Measurements from ENCODE around the gene CPA4. TPM values are rescaled to one million over a fixed set of nuclear protein-coding genes. Genes with fewer than 3 reads are reported as not detected.

Gene CPA4
- total RNA-seq, 2 donors from 2014 or later, result 9.6 to 10.2 TPM

GRCh38 chr7:130349911-130350782 lies 57.2 kb downstream of the CPA4 start:
- H3K4me3 ChIP-seq, result no peak overlapping the region
- ATAC-seq, result no peak
- 78 to 82% methylated on average over 15 to 16 of the region's 16 CpGs for WGBS, 2 donors

GRCh38 chr7:130350945-130351790 lies 58.2 kb downstream of the CPA4 start:
- Histone ChIP-seq H3K36me3 (replicated peaks in 1 of 2; ENCODE audit: insufficient read depth in 1 of 2, low read depth in 2 of 2) (no peaks in the 10 kb centered on the region), H3K27me3 (no peaks in the 10 kb centered on the region), H3K4me3 (no peak overlapping the region), H3K9me3 (no peaks in the 10 kb centered on the region), H3K4me1 (peaks cover 3% of the 10 kb centered on the region), H3K27ac (no peak overlapping the region)
- intact Hi-C loops (cut with DNase I), result no loop called here
- TF ChIP-seq POLR2A (IDR thresholded peaks at IDR 0.05) (no peak), CTCF (IDR thresholded peaks at IDR 0.05) (no peak)
- DNase-seq, result no peak
- WGBS, 2 donors, result 69 to 77% methylated on average over 15 to 20 of the region's 20 CpGs
- no peak for ATAC-seq

More at GRCh38 chr7:130349911-130350782, 57.2 kb downstream of the CPA4 start:
- DNase-seq, result no peak
- Histone ChIP-seq H3K27ac (no peak overlapping the region), H3K36me3 (replicated peaks in 1 of 2; ENCODE audit: insufficient read depth in 1 of 2, low read depth in 2 of 2) (no peaks in the 10 kb centered on the region), H3K4me1 (no peaks in the 10 kb centered on the region), H3K9me3 (no peaks in the 10 kb centered on the region), H3K27me3 (no peaks in the 10 kb centered on the region)
- intact Hi-C loops (cut with DNase I), result loop anchor here (10.0 kb wide), 1 partner anchor 55 kb away; the partner anchor contains the start of gene CPA4
- TF ChIP-seq POLR2A (IDR thresholded peaks at IDR 0.05) (no peak), CTCF (IDR thresholded peaks at IDR 0.05) (no peak)

- Histone ChIP-seq H3K4me3 (no peak overlapping the region), H3K27ac (no peak overlapping the region), H3K36me3 (replicated peaks in 1 of 2; ENCODE audit: insufficient read depth in 1 of 2, low read depth in 2 of 2) (no peaks in the 10 kb centered on the region), H3K4me1 (peaks cover 9% of the 10 kb centered on the region), H3K27me3 (no peaks in the 10 kb centered on the region), H3K9me3 (no peaks in the 10 kb centered on the region)
- 81 to 94% methylated on average over 5 to 6 of the region's 6 CpGs for WGBS, 2 donors
- intact Hi-C loops (cut with DNase I), result no loop called here
- TF ChIP-seq CTCF (IDR thresholded peaks at IDR 0.05) (no peak), POLR2A (IDR thresholded peaks at IDR 0.05) (no peak)
- DNase-seq (no peak), ATAC-seq (no peak)
Observed at GRCh38 chr7:130351791-130352090, 58.8 kb downstream of the CPA4 start.

- WGBS, 2 donors, result 70 to 71% methylated on average over 20 of the region's 20 CpGs
- Histone ChIP-seq H3K36me3 (replicated peaks in 1 of 2; ENCODE audit: insufficient read depth in 1 of 2, low read depth in 2 of 2) (no peaks in the 10 kb centered on the region), H3K27me3 (no peaks in the 10 kb centered on the region), H3K4me3 (no peak overlapping the region), H3K27ac (peak overlapping the region in 2 of 4 donors; percentile 26 to 28), H3K9me3 (no peaks in the 10 kb centered on the region), H3K4me1 (peaks cover 14% of the 10 kb centered on the region)
- ATAC-seq (no peak), DNase-seq (no peak)
- no peak for TF ChIP-seq CTCF (IDR thresholded peaks at IDR 0.05)
- TF ChIP-seq POLR2A (IDR thresholded peaks at IDR 0.05), result no peak
- intact Hi-C loops (cut with DNase I), result no loop called here
Observed at GRCh38 chr7:130352194-130353074, 59.5 kb downstream of the CPA4 start.
